ENCODE results near the gene WDR3.

Gene WDR3

DNA sequence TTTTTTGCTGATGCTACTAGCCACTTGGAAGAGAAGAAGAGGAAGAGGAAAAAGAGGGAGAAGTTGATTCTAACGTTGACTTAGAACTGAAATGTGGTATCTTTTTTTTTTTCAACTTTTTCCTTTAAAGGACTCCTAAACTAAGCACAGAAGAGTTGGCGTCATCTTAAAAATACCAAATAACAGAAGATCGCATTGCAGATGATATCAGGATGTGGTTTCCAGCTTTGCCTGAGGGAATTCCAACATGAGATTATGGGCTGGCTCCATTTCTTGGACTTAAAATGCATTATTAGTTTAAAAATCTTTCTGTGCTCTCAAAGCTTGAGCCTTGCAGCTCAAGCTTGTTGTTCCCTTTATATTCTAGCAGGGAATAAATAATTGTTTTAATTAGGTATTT is 29.8 kb downstream of the WDR3 start:
- DNase-seq: no peak

DNA sequence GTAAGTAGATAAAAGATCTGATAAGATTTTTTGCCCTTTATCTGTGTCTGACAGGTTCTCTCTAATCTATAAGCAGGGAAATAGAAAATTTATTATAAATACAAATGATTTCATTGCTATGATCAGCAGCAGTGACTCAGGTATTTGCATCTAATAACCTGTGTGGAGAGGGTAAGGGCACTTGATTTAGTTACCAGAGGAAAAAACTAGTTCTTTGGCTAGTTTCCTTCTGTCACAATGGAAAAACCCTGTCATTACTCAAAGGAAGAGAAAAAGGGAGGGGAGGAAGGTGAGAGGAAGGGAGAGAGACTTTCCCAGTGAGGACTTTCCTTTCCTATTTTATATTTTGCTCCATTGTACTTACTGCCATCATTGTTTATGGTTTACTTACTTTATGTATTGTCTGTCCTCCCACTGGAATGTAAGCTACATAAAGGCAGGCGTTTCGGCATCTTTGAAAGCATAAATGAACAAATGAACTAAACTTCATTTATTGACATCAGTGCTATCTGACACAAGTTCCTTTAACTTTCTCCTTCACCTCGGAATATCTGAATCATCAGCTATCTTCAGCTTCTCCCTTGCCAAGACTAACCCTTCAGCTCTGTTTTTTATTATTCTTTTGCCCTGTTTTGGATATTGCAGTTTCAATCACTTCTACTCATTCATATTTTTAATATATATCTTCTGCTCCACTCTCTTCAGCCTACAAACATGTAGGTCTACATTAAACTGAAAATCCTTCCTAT is 34.9 kb downstream of the WDR3 start:
- DNase-seq: no peak

DNA sequence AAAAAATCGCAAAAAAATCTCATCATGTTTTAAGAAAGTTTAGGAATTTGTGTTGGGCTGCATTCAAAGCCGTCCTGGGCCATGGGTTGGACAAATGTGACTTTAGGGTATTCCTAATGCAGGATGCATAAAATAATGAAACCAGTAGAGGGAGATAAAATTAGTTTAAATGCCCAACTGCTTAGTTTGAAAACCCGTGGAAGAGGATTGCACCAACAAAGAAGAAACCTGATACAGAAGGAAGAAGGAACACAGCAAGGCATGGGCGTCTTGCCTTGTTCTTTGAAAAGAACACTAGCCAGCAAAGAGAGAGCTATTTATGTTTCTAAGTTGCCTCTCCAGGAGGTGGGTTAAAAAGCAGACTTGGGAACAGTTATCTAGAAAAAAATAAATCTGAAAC is 37.9 kb downstream of the WDR3 start:
- peak in 1 of 2 donors; percentile 2 for DNase-seq

DNA sequence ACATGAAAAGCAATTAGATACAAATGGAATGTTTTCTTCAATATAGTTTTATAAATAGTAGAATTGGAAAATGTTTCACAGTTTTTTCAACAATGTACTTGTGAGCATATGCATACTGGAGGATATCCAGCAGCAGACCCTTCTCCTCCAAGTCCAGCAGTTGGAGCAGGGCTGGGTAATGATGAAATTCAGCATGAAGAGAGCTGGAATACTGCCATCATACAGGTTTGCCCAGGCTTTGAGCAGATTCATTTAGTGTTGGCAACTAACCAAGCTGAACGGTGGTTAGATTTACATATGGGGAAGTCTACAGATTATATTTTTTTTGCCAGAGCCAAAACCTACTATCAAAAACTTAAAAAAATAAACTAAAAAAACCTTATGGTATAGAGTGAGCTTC is 38.3 kb downstream of the WDR3 start:
- DNase-seq: no peak

DNA sequence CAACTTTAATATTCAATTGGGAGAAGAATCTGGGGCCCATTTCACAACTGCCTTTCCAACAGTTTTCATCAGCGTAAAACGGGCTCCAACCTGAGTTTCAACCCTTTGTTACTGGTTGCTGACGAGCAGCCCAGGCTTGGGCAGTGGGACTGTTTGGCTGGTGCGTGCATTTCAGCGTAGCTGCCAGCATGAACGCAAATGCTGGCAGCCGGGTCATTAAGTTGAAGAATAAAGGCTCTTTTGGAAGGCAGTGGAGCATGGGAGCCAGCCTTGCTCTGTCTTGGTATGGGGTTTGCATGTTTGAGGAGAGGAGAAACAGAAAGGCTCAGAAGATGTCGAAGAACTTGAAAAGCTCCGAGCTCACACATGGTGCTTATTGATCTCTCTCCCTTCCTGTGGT is 40.7 kb downstream of the WDR3 start:
- DNase-seq: no peak

DNA sequence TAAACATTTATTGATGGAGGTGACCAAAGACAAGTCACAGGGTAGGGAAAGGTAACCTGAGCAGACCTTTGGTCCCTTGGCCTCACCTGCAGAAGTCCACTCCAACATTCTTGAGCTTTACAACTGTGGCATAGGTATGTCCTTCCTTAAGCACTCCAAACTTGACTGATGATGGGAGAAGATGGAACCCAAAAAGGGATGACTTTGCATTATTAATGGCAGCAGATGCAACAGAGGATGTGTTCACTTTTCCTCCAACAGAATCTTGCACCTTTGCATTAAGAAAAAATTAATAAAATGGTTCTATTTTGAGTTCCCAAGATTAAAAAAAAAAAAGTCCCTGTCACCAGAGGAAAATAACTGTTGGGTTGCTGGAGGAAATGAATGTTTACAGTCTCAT is 42.2 kb downstream of the WDR3 start:
- DNase-seq: no peak

DNA sequence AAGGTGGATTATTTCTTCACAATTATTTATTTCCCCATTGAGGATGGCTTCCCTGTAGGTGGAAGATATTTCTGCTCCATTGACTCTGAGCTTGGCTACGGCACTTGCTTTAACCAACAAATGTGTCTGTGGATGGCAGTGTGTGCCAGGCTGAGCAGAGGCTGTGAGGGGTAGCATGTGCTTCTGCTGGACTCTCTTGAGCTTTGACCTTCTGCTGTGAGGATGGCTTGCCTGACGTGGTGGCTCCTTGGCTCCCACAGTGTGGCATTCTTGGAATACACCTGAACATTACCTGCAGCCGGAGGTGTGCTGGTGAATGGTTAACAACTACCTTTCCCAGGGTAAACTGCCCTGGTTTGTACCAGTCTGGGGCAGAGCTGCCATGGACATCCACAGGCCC is 46.8 kb downstream of the WDR3 start:
- no peak for DNase-seq

DNA sequence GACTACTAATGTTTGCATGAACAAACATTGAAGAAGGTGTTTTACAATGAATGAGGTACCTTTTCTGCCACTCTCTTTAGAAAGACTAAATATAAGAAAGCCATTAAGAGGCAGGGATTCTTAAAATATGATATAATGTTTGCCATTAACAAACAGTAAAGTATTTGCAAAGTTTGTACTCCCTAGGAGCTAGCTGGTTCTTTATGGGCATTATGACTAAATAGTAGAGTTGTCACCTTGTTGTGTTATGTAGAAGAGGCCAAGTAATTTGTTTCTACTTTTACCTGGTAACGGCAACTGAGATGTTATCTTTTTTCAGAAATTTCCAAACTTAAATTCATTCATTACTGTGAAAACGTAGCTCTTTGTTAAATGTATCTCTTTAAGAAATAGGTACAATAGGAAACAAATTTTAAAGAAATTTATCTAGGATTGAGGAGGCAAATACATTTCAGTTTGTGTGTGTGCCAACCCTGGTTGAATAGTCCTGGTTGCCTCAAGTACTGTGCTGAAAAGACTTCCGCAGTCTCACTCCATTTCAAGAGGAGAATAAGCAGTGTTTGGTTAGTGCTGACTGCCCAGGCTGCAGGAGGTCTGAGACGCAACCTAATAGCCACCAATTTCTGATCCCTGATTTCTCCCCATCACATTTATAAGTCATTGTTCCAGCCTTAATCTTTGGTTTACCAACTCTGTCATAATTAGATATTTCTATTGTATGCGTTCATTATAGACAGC is 52.1 kb downstream of the WDR3 start:
- DNase-seq: no peak

DNA sequence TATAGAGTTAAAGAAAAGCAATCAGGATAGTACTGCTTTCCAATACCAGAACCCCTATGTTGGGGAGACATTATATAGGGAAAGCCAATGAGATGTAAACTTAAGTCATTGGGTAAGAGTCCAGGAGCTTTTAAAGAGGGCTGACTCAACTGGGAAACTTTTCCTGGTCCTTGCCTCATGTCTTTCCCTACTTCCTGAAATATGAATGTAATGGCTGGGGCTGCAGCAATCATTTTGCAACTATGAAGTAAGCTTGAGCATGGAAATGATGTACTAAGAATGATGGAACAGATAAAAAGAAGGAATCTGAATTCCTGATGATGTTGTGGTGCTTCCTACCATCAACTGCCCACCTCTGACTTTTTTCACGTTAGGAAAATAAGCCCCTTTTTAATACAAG is 55.7 kb downstream of the WDR3 start:
- DNase-seq: peak in 1 of 2 donors; percentile 5

DNA sequence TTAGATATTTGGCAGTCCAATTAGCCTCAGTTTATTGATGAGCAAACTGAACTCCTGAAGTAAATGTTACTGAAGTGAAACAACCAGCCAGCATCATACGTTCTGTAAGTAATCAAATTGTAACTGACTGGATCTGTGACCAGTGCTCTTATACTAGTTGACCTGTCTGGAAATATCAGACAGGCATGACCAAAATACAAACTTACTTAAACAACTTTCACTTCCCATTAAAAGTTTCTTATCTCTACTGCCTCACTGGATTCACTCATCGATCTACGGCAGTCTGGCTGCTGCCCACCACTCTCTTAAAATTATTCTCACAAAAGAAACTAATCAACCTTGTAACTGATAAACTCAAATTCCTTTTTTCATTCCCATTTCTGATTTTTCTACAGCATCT is 56.4 kb downstream of the WDR3 start:
- DNase-seq: no peak

DNA sequence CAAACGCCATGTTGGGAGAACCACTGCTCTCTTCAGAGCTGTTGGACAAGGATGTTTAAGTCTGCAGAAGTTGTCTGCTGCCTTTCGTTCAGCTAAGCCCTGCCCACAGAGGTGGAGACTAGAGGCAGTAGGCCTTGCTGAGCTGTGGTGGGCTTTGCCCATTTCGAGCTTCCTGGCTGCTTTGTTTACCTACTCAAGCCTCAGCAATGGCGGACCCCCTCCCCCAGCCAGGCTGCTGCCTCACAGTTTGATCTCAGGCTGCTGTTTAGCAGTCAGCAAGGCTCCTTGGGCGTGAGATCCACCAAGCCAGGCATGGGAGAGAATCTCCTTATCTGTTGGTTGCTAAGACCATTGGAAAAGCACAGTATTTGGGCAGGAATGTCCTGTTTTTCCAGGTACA is 74.8 kb downstream of the WDR3 start:
- no peak for DNase-seq

DNA sequence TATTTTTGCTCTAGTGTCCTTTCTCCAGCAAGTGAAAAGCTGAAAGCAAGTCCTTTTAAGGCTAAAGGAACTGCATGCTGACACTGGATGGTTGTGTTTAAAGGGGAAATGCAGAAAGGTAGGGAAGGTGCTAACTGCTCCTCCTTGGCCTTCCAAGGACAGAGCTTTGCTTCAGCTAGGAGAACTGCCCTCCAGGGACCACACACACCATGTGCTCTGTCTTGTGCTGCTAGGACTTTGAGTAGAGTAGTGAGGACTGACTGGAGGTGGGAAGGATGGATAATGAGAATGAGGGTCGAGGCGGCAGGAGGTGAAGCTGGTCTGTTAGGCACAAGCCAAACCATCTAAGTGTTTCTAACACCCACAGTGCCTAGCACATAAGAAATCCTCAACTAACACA is 77.9 kb downstream of the WDR3 start:
- DNase-seq: no peak

DNA sequence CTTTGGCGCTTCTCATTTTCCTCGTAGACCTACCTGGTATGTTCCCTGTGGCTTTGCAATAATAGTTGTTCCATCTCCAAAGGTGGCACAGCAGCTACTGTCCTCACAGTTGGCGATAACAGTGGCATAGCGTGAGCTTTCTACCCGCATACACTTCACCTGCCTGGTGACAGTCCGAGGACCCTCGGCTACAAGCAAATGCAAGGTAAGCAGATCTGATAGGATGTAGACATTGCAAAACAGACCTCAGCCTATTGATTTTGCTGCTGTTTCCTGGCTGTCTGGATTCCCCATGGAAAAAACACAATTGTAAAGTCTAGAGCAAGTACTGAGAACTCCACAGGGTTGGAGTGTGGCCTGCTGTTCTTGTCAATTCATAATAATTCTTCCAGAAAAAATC is 78.5 kb downstream of the WDR3 start:
- no peak for DNase-seq

DNA sequence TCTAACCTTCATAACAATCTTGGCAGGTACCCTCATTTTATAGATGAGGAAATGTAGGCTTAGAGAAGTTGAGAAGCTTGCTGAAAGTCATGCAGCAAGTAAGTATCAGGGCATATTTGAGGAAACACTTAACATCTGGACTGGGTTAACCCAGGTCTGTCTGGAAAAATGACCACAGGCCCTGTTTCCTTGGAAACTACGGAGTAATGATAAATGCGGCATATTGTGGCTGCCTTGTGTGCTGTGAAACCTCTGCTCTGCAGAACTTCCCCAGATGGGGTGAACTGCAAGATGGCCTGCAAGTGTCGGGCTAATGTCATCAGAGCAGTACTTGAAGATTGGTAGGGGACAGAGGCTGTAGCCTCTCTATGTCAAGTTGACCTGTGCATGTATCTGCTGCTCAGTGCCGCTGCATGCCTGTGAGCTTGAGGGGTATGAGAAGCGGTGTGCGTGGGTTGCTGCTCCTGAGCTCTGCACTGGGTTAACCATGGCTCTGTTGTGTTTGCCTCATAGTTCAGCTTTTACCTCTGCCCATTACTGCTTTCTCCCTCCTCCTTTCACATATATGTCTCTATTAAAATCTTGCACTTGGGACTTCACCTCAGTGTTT is 83.1 kb downstream of the WDR3 start:
- DNase-seq: no peak

DNA sequence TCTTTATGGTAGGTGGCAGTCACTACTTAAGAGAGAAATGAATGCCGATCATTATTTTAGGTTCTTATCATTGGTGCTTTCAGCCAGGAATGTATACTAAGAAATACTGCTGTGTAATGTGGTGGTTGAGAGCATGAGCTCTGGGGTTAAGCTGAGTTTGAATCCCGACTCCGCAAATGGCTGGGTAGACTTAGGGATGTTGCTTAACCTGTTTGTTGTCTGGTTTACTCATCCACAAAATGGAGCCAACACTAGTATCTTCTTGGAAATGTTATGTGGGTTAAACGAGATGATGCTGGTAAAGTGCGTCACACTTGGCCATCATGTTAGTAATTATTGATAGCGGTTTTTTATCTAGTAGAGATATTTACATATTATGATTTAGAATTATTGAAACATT is 83.8 kb downstream of the WDR3 start:
- DNase-seq: no peak

DNA sequence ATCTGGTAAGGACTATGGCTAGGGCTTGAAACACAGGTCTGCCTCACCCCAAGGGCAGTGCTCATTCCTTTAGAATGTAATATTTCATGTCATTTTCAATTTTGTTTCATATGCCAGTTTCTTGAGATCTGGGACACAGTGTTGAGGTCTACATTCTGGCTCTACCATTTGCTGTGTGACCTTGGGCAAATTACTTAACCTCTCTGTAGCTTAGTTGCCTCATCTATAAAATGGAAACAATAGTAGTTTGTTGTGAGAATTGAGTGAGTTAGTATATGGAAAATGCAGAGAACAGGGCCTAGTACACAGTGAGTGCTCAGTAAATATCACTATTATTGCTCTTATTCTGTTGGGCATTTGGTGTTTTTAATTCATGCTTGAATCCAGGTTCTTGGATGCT is 84.4 kb downstream of the WDR3 start:
- DNase-seq: no peak

Measured in inflammatory macrophage treated with lipopolysaccharide for 1 hour (primary cell).